ENCODE data around the gene MPV17L.

DNA sequence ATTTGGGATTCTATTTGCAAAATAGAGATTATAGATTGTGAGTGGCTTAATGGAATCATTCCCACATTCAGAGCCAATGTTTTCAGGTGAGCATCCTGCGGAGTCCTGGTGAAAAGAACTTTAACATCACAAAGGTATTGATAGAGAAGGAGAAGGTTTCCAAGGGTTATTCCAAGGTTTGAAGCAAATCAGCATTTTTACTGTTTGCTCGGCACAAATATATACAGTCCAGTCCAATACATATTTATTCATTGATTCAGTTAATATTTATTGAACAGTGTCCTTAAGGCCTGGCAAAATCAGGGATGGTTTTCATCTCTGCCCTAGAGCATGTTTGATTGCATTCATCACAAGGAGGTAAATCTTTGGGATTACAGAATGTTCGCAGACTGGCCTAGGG lies 6.4 kb downstream of the MPV17L start:
- TF ChIP-seq, protein P1, sequence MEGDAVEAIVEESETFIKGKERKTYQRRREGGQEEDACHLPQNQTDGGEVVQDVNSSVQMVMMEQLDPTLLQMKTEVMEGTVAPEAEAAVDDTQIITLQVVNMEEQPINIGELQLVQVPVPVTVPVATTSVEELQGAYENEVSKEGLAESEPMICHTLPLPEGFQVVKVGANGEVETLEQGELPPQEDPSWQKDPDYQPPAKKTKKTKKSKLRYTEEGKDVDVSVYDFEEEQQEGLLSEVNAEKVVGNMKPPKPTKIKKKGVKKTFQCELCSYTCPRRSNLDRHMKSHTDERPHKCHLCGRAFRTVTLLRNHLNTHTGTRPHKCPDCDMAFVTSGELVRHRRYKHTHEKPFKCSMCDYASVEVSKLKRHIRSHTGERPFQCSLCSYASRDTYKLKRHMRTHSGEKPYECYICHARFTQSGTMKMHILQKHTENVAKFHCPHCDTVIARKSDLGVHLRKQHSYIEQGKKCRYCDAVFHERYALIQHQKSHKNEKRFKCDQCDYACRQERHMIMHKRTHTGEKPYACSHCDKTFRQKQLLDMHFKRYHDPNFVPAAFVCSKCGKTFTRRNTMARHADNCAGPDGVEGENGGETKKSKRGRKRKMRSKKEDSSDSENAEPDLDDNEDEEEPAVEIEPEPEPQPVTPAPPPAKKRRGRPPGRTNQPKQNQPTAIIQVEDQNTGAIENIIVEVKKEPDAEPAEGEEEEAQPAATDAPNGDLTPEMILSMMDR (IDR thresholded peaks at IDR 0.05) = no peak
- TF ChIP-seq POLR2AphosphoS5 (IDR thresholded peaks at IDR 0.05) = no peak
- TF ChIP-seq POLR2A (IDR thresholded peaks at IDR 0.05) = no peak
- TF ChIP-seq EP300 (IDR thresholded peaks at IDR 0.05) = no peak

All from stomach (tissue), 4 donors.